Heart left ventricle (tissue), 16 donors: ENCODE data around the gene SNAP29. TPM values are rescaled to one million over a fixed set of nuclear protein-coding genes. Genes with fewer than 3 reads are reported as not detected.
"Not testable (repeated sequence)": the region's sequence is repeated elsewhere in the genome, so short reads cannot be mapped to it uniquely, and the experiment has no call there.

Experiments
- ATAC-seq, 4 donors: fragments of 200-7000 bp; cut with Tn5 transposase; one replicate each; pipeline ENCODE4 v1.9.1; 2020 to 2022; ENCODE audit warnings: moderate library complexity in 4 of 4, mild to moderate bottlenecking in 3 of 4, moderate number of reproducible peaks in 1 of 4
- DNase-seq, 5 donors: peaks; one replicate each; pipeline ENCODE4 v3.0.0-alpha.2; 2020
- H3K27ac ChIP-seq, 12 donors: fragments of 200-600 bp; sonication (generic) in 4 of 12; one replicate each; pipeline versions ENCODE4 v1.5.0 to v1.8.0; 2016 to 2022; ENCODE audit warnings: mild to moderate bottlenecking in 2 of 12
- H3K27me3 ChIP-seq, 9 donors: fragments of 200-600 bp; sonication (generic) in 2 of 9; one replicate each; pipeline versions ENCODE4 v1.5.1 to v1.8.0; 2016 to 2022; ENCODE audit warnings: mild to moderate bottlenecking in 3 of 9
- H3K36me3 ChIP-seq, 9 donors: fragments of 200-600 bp; sonication (generic) in 2 of 9; one replicate each; pipeline versions ENCODE4 v1.5.0 to v1.8.0; 2018 to 2022; ENCODE audit warnings: mild to moderate bottlenecking in 2 of 9
- H3K4me1 ChIP-seq, 12 donors: fragments of 200-600 bp; sonication (generic) in 4 of 12; one replicate each; pipeline versions ENCODE4 v1.5.0 to v1.8.0; 2016 to 2022; ENCODE audit warnings: mild to moderate bottlenecking in 3 of 12
- H3K4me3 ChIP-seq, 12 donors: fragments of 200-600 bp; sonication (generic) in 4 of 12; one replicate each; pipeline versions ENCODE4 v1.5.0 to v1.8.0; 2017 to 2022; ENCODE audit warnings: mild to moderate bottlenecking in 9 of 12, moderate library complexity in 4 of 12
- H3K9me3 ChIP-seq, 12 donors: fragments of 200-600 bp; sonication (generic) in 4 of 12; one replicate each; pipeline versions ENCODE4 v1.5.0 to v1.8.0; 2016 to 2022; ENCODE audit warnings: mild to moderate bottlenecking in 1 of 12
- POLR2A ChIP-seq, 2 donors: fragments of 450-650 bp; IDR thresholded peaks; one replicate each; pipeline ENCODE4 v1.6.1; 2017; ENCODE audit warnings: antibody characterized with exemption in 2 of 2, mild to moderate bottlenecking in 2 of 2, moderate library complexity in 2 of 2
- WGBS, 4 donors: extraction: QIAGEN DNeasy Blood & Tissue Kit in 2 of 4; methylation state at CpG; one replicate each; pipeline versions ENCODE4 v1.1.5 to v1.1.7; 2013 to 2018; 5-methylcytosine and 5-hydroxymethylcytosine counted together
- intact Hi-C, 10 donors: fragments of 100-400 bp; cut with DNase I; formaldehyde crosslinking; loops; one replicate each; pipeline versions ENCODE4 v1.11.1 to v1.14.2; 2022
- polyA plus RNA-seq, 2 donors: library from polyadenylated mRNA; stranded (reverse); fragments of 200-250 nt; gene quantifications; one replicate each; pipeline ENCODE4 v1.2.3, GENCODE V29; 2013
- total RNA-seq, 9 donors: library from RNA; depleted of rRNA in 2 of 9; stranded (reverse); fragments of >200 nt in 2 of 9; fragmentation: NEBNext Ultra II Directional in 3 of 9; extraction: Animal tissue kit (Norgen Biotek cat#: 25700) in 3 of 9; gene quantifications; one replicate each; pipeline versions ENCODE4 v1.1.0 to v1.2.4, GENCODE V29; 2016 to 2023
- TF ChIP-seq, protein P1 (sequence below), 12 donors: fragments of 200-600 bp; sonication (generic) in 4 of 12; IDR thresholded peaks; one replicate each; pipeline versions ENCODE4 v1.5.0 to v1.8.0; 2018 to 2022; ENCODE audit warnings: antibody characterized with exemption in 12 of 12, mild to moderate bottlenecking in 5 of 12
- donor health status: ischemic (EF 13 %, LVEDD 7.1; RV severe dilation, severe dysfunction).
- donor health status: healthy with polysubstance abuse.
- donor health status: DM: no; HTN: yes; CAD: no.
- donor health status: DM: no; HTN: no; CAD: no.
- donor health status: ischemic (EF 25% LVEDD 6.9; RV normal size, moderate dysfunction).
- donor health status: ischemic (EF 25% LVEDD 5.7; RV mildly dilated, moderate dysfunction).
- donor health status: healthy.
- donor health status: DM: yes; HTN: yes; CAD: no.
- donor health status: ischemic (EF 35%, LVEDD 5.7; RV mildly dilated, moderate dysfunction).
- donor health status: nonischemic (EF 11% LVEDD 7.7; RV severe dilation, severe dysfunction).
- donor health status: DM: yes; HTN: yes; CAD: no.
- donor health status: PGD.
- donor health status: ischemic (EF 29% LVEDD 5.4; RV normal size, mild dysfunction).
- donor health status: nonischemic (EF 23%, LVEDD 6.1; RV moderate dilation, normal function).

SNAP29 gene
- total and polyA plus RNA-seq, 11 donors: 10.5 to 38.7 (median 26.1) TPM

GRCh38 chr22:20899827-20900423, 41.1 kb downstream of the SNAP29 start:
- no peak for TF ChIP-seq POLR2A (IDR thresholded peaks at IDR 0.05)
- TF ChIP-seq, protein P1, sequence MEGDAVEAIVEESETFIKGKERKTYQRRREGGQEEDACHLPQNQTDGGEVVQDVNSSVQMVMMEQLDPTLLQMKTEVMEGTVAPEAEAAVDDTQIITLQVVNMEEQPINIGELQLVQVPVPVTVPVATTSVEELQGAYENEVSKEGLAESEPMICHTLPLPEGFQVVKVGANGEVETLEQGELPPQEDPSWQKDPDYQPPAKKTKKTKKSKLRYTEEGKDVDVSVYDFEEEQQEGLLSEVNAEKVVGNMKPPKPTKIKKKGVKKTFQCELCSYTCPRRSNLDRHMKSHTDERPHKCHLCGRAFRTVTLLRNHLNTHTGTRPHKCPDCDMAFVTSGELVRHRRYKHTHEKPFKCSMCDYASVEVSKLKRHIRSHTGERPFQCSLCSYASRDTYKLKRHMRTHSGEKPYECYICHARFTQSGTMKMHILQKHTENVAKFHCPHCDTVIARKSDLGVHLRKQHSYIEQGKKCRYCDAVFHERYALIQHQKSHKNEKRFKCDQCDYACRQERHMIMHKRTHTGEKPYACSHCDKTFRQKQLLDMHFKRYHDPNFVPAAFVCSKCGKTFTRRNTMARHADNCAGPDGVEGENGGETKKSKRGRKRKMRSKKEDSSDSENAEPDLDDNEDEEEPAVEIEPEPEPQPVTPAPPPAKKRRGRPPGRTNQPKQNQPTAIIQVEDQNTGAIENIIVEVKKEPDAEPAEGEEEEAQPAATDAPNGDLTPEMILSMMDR (IDR thresholded peaks at IDR 0.05): no peak
- H3K36me3 ChIP-seq: no peaks in the 10 kb centered on the region
- no peaks in the 10 kb centered on the region for H3K9me3 ChIP-seq
- 76 to 83% (median 77%) methylated on average over 7 of the region's 7 CpGs for WGBS, 4 donors
- no peak overlapping the region for H3K4me3 ChIP-seq
- DNase-seq: no peak
- H3K27ac ChIP-seq: no peak overlapping the region
- intact Hi-C loops: no loop called here
- ATAC-seq: no peak
- peaks cover 0 to 10% (median 0%) of the 10 kb centered on the region in 12 donors for H3K4me1 ChIP-seq
- no peaks in the 10 kb centered on the region for H3K27me3 ChIP-seq

GRCh38 chr22:20901093-20902033, 42.6 kb downstream of the SNAP29 start:
- H3K4me1 ChIP-seq: peaks cover 0 to 13% (median 0%) of the 10 kb centered on the region in 12 donors
- H3K9me3 ChIP-seq, H3K4me3 ChIP-seq, H3K27me3 ChIP-seq, intact Hi-C loops, H3K27ac ChIP-seq, ATAC-seq, H3K36me3 ChIP-seq, DNase-seq: not testable (repeated sequence)
- 91 to 93% (median 92%) methylated on average over 16 to 18 of the region's 18 CpGs for WGBS, 4 donors

- intact Hi-C loops: no loop called here
- peaks cover 0 to 13% (median 0%) of the 10 kb centered on the region in 12 donors for H3K4me1 ChIP-seq
- ATAC-seq (no peak), DNase-seq (no peak)
- no peaks in the 10 kb centered on the region for H3K36me3 ChIP-seq
- no peaks in the 10 kb centered on the region for H3K27me3 ChIP-seq
- no peak overlapping the region for H3K27ac ChIP-seq
- no peak overlapping the region for H3K4me3 ChIP-seq
- 98 to 100% (median 99%) methylated on average over 2 of the region's 2 CpGs for WGBS, 4 donors
- H3K9me3 ChIP-seq: no peaks in the 10 kb centered on the region
- TF ChIP-seq POLR2A (IDR thresholded peaks at IDR 0.05): no peak
Observed at GRCh38 chr22:20903093-20903492, 44.3 kb downstream of the SNAP29 start.

DNA sequence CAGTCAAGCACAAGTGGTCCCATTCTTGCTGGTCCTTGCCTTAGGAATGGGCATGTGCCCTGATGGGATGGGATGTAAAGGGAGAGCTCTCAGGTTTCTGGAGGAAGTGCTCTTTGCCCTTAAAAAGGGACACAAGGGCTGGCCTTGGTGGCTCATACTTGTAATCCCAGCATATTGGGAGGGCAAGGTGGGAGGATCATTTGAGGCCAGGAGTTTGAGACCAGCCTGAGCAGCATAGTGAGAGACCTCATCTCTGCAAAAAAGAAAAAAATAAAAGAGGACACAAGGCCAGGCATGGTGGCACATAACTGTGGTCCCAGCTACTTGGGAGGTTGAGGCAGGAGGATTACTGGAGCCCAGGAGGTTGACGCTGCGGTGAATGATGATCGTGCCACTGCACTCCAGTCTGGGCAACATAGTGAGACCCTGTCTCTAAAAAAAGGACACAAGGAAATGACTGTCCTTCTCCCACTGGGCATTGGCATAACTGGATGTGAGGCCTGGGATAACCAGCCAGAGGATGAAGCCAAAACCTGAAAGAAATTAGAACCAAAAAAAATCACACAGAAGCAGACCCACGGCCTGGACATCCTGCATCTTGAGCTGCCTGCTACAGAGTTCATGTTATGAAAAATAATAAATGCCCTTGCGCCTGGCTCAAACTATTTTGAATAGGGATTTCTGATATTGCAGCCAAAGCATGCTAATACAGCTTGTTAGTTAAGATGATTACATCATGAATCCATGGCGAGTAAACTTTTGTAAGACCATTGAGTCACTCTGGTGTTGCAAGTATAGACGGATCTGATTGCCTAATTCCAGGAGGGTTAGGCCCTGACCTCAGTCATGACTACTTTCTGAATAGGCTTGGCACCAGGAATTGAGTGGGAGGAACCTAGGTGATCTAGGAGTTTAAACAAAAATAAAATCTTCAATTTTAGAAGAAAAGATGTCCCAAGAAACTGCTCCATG, 45.5 kb downstream of the SNAP29 start:
- no peak for TF ChIP-seq POLR2A (IDR thresholded peaks at IDR 0.05)
- TF ChIP-seq, protein P1 (IDR thresholded peaks at IDR 0.05): no peak
- WGBS, 4 donors: 79 to 90% (median 84%) methylated on average over 7 of the region's 7 CpGs
- ATAC-seq (peak in 2 of 4 donors; percentile 82), DNase-seq (no peak)
- Histone ChIP-seq H3K36me3 (no peaks in the 10 kb centered on the region), H3K9me3 (no peaks in the 10 kb centered on the region), H3K4me1 (peaks cover 0 to 13% (median 0%) of the 10 kb centered on the region in 12 donors), H3K4me3 (no peak overlapping the region), H3K27me3 (no peaks in the 10 kb centered on the region), H3K27ac (no peak overlapping the region)
- intact Hi-C loops: no loop called here
